Esophagus squamous epithelium (tissue), 5 donors: ENCODE measurements around the gene NCKAP5. TPM values are rescaled to one million over a fixed set of nuclear protein-coding genes. Genes with fewer than 3 reads are reported as not detected.

Experiments
- DNase-seq: peaks from one replicate; lab custom pipeline; 2025; lab: John Stamatoyannopoulos, UW
- H3K27ac ChIP-seq, 4 donors: fragments of 200-600 bp; sonication (generic); one replicate each; pipeline ENCODE4 v1.5.1; 2016 to 2019; ENCODE audit warnings: mild to moderate bottlenecking in 1 of 4
- H3K27me3 ChIP-seq, 4 donors: fragments of 200-600 bp; sonication (generic); 1 replicate in 3 of 4; 2 replicates in 1 of 4; pipeline versions ENCODE4 v1.5.1 to v1.6.0; 2017 to 2021; ENCODE audit warnings: antibody characterized with exemption in 1 of 4
- H3K36me3 ChIP-seq, 3 donors: fragments of 200-600 bp; sonication (generic); one replicate each; pipeline ENCODE4 v1.5.1; 2016 to 2019
- H3K4me1 ChIP-seq, 3 donors: fragments of 200-600 bp; sonication (generic); one replicate each; pipeline ENCODE4 v1.5.1; 2017 to 2019
- H3K4me3 ChIP-seq, 4 donors: fragments of 200-600 bp; sonication (generic); 1 replicate in 3 of 4; 2 replicates in 1 of 4; pipeline ENCODE4 v1.5.1; 2016 to 2019; ENCODE audit warnings: mild to moderate bottlenecking in 2 of 4, moderate library complexity in 1 of 4
- H3K9me3 ChIP-seq, 3 donors: fragments of 200-600 bp; sonication (generic); one replicate each; pipeline ENCODE4 v1.5.1; 2016 to 2019
- POLR2A ChIP-seq, 4 donors: fragments of 450-650 bp; IDR thresholded peaks; one replicate each; pipeline ENCODE4 v1.6.1; 2017; ENCODE audit warnings: antibody characterized with exemption in 4 of 4, mild to moderate bottlenecking in 4 of 4, moderate library complexity in 3 of 4
- WGBS, 2 donors: methylation state at CpG; one replicate each; pipeline ENCODE4 v1.1.5; 2018; 5-methylcytosine and 5-hydroxymethylcytosine counted together
- intact Hi-C: fragments of 100-400 bp; cut with DNase I; formaldehyde crosslinking; loops from one replicate; pipeline ENCODE4 v1.15.0; 2022
- total RNA-seq, 4 donors: library from RNA; depleted of rRNA; stranded (reverse); fragments of >200 nt; gene quantifications; one replicate each; pipeline ENCODE4 v1.1.0, GENCODE V29; 2016
- TF ChIP-seq, protein P1 (sequence below), 6 experiments: fragments of 450-650 bp in 4 of 6; fragments of 200-600 bp in 2 of 6; sonication (generic) in 2 of 6; IDR thresholded peaks; one replicate each; pipeline ENCODE4 v1.5.1; 2016 to 2019; ENCODE audit warnings: antibody characterized with exemption in 6 of 6, mild to moderate bottlenecking in 4 of 6, moderate library complexity in 4 of 6
- donor health status: DM: yes; HTN: yes; CAD: no.

The NCKAP5 gene
- total RNA-seq, 4 donors from 2014 or later = 4.5 to 6.9 (median 5.3) TPM

DNA sequence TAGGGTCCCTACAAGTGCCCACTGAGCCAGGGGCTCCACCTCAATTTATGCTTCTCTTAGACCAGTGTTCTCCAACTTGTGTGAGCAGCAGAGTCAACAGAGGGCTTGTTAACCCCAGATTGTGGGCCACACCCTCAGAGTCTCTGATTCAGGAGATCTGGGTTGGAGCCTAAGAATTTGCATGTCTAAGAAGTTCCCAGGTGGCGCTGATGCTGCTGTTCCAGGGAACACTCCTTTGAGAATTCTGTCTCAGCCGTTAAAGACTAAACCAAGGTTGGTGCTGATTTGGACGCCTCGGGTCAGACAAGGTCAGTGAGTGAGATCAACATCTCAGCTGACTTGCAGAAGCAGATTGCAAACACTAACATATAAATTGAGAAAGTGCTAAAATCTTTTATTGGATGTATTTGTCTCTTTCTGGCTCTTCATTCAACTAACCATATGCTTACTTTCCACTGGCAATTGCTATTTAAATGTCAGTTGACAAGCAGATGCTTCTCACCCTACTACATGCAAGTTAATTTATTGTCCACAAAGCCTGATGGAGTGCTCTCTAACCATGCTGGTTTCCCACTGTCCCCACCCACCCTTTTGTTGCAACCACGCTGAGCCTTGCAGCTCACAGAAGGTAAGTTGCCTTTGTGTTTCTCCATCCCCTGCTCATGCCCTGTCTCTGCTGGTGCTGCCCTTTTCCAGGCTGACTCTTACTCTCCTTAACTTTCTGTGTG, 929.8 kb downstream of the NCKAP5 start:
- Histone ChIP-seq H3K27ac (no peak overlapping the region), H3K36me3 (no peaks in the 10 kb centered on the region), H3K9me3 (no peaks in the 10 kb centered on the region), H3K4me1 (no peaks in the 10 kb centered on the region), H3K27me3 (no peaks in the 10 kb centered on the region), H3K4me3 (no peak overlapping the region)
- TF ChIP-seq, protein P1, sequence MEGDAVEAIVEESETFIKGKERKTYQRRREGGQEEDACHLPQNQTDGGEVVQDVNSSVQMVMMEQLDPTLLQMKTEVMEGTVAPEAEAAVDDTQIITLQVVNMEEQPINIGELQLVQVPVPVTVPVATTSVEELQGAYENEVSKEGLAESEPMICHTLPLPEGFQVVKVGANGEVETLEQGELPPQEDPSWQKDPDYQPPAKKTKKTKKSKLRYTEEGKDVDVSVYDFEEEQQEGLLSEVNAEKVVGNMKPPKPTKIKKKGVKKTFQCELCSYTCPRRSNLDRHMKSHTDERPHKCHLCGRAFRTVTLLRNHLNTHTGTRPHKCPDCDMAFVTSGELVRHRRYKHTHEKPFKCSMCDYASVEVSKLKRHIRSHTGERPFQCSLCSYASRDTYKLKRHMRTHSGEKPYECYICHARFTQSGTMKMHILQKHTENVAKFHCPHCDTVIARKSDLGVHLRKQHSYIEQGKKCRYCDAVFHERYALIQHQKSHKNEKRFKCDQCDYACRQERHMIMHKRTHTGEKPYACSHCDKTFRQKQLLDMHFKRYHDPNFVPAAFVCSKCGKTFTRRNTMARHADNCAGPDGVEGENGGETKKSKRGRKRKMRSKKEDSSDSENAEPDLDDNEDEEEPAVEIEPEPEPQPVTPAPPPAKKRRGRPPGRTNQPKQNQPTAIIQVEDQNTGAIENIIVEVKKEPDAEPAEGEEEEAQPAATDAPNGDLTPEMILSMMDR (IDR thresholded peaks at IDR 0.05) = no peak
- intact Hi-C loops = no loop called here
- no peak for DNase-seq
- WGBS, 2 donors = 74 to 79% methylated on average over 5 of the region's 5 CpGs

DNA sequence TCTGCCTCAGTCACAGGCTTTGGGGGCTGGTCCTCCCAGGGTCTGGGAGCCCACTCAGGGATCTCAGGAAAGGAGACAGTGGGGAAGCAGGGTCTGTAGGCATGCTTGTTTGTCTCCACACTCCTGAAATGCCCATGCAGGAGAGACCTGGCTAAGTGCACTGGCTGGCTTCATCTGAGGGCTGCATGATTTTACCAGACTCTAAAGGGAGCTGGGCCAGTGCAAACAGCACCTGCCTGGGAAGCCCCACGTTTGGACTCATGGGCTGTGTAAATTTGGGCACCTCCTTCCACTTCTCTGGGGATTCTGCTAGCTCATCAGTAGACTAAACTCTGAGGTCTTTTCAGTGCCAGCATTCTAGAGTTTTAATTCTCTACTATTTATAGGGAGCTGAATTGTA, 931.9 kb downstream of the NCKAP5 start:
- H3K36me3 ChIP-seq = no peaks in the 10 kb centered on the region
- H3K4me3 ChIP-seq = no peak overlapping the region
- H3K27me3 ChIP-seq = no peaks in the 10 kb centered on the region
- WGBS, 2 donors = 14 to 30% methylated on average over 1 of the region's 1 CpG
- intact Hi-C loops = no loop called here
- no peak for DNase-seq
- H3K9me3 ChIP-seq = no peaks in the 10 kb centered on the region
- TF ChIP-seq POLR2A (IDR thresholded peaks at IDR 0.05) = no peak
- TF ChIP-seq, protein P1 (IDR thresholded peaks at IDR 0.05) = no peak
- H3K4me1 ChIP-seq = peaks cover 3 to 16% (median 12%) of the 10 kb centered on the region in 3 donors
- no peak overlapping the region for H3K27ac ChIP-seq

DNA sequence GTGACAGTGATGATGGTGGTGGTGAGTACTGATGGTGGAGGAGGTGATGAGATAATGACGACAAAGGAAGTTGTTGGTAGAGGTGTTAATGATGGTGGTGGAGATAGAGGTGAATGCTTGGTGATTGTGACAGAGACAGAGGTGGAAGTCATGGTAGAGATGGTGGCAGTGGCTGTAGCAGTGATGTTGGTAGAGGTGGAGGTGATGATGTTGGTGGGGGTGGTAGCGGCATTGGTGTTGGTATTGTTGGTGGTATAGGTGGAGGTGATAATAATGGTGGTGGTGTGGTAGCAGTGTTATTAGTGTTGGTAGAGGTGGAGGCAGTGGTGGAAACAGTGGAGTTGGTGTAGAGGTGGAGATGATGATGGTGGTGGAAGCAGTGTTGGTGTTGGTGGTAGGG, 934.6 kb downstream of the NCKAP5 start:
- H3K9me3 ChIP-seq = no peaks in the 10 kb centered on the region
- 88 to 96% methylated on average over 2 of the region's 2 CpGs for WGBS, 2 donors
- no peak overlapping the region for H3K27ac ChIP-seq
- H3K36me3 ChIP-seq = no peaks in the 10 kb centered on the region
- H3K4me3 ChIP-seq = no peak overlapping the region
- H3K27me3 ChIP-seq = no peaks in the 10 kb centered on the region
- intact Hi-C loops = no loop called here
- no peak for TF ChIP-seq POLR2A (IDR thresholded peaks at IDR 0.05)
- TF ChIP-seq, protein P1 (IDR thresholded peaks at IDR 0.05) = no peak
- no peak for DNase-seq
- H3K4me1 ChIP-seq = peaks cover 3 to 29% (median 12%) of the 10 kb centered on the region in 3 donors

DNA sequence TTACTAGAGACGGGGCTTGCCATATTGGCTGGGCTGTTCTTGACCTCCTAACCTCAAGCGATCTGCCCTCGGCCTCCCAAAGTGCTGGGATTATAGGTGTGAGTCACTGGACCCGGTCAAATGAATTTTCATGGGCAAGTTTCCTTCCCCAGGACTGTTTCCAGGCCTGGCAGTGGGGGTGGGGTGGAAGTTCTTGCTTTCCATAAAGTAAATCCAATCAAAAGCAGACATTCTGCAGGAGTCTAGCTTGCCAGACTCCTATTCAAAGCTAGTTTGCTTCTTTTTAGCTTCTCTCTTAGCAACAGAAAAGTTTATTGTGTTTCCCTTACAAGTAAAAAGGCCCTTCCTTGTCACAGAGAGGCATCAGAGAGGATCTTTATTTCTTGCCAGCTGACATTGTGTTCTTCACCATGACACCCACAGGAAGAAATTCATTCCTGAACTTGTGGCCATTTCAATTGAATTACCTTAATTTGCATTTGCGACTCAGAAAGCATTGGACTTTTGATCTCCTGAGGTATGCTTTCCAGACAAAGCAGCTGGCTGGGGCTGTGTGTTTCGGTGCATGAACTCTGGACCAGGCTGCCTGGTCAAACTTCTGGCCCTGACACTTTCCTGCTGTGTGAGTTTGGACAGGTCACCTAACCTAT, 936.1 kb downstream of the NCKAP5 start:
- Histone ChIP-seq H3K27ac (no peak overlapping the region), H3K4me1 (peaks cover 3 to 39% (median 12%) of the 10 kb centered on the region in 3 donors), H3K4me3 (no peak overlapping the region), H3K36me3 (no peaks in the 10 kb centered on the region), H3K9me3 (no peaks in the 10 kb centered on the region), H3K27me3 (no peaks in the 10 kb centered on the region)
- intact Hi-C loops = no loop called here
- no peak for DNase-seq
- no peak for TF ChIP-seq POLR2A (IDR thresholded peaks at IDR 0.05)
- TF ChIP-seq, protein P1 (IDR thresholded peaks at IDR 0.05) = no peak
- 34 to 38% methylated on average over 5 to 6 of the region's 6 CpGs for WGBS, 2 donors

DNA sequence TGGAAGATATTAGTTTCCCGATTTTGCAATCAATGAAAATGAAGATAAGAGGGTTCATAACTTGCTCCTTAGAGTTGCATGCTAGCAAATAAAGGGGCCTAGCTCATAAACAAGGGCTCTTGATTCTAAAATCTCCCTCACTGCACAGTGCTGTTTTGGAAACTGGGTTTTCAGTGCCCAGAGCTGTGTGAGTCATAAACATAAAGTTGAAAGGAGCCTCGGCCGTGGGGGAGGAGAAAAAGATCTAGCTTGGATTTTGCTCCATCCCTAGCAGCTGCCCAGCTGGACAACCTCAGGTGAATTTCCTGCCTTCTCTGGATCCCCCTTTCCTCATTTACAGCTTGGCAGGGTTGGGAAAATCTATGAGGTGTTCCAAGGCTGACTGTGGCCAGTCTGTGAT, 940.7 kb downstream of the NCKAP5 start:
- WGBS, 2 donors = 47 to 68% methylated on average over 3 of the region's 3 CpGs
- intact Hi-C loops = no loop called here

More for the DNA sequence above, 940.7 kb downstream of the NCKAP5 start:
- Histone ChIP-seq H3K36me3 (no peaks in the 10 kb centered on the region), H3K27ac (no peak overlapping the region), H3K9me3 (no peaks in the 10 kb centered on the region), H3K4me3 (no peak overlapping the region), H3K27me3 (no peaks in the 10 kb centered on the region), H3K4me1 (peaks cover 3 to 56% (median 19%) of the 10 kb centered on the region in 3 donors)
- no peak for TF ChIP-seq POLR2A (IDR thresholded peaks at IDR 0.05)
- TF ChIP-seq, protein P1 (IDR thresholded peaks at IDR 0.05) = no peak
- no peak for DNase-seq
